ENCODE measurements around the gene TCF4. TPM values are rescaled to one million over a fixed set of nuclear protein-coding genes. Genes with fewer than 3 reads are reported as not detected.

Gene TCF4
- total RNA-seq, 4 donors from 2014 or later = 80.9 to 172 (median 94.0) TPM

GRCh38 chr18:55314031-55314430, 274.0 kb downstream of the TCF4 start:
- no peaks in the 10 kb centered on the region for H3K36me3 ChIP-seq
- no peaks in the 10 kb centered on the region for H3K9me3 ChIP-seq
- TF ChIP-seq POLR2AphosphoS5 (IDR thresholded peaks at IDR 0.05) = no peak
- 73% methylated on average over 1 of the region's 1 CpG for WGBS
- H3K4me1 ChIP-seq = peaks cover 22% of the 10 kb centered on the region
- H3K27ac ChIP-seq = no peak overlapping the region
- no peak for DNase-seq (ENCODE audit: low spot score in 2 of 2)
- no peaks in the 10 kb centered on the region for H3K27me3 ChIP-seq
- no peak overlapping the region for H3K4me3 ChIP-seq

- H3K4me1 ChIP-seq = peaks cover 16% of the 10 kb centered on the region
- H3K9me3 ChIP-seq = no peaks in the 10 kb centered on the region
- 61% methylated on average over 2 of the region's 2 CpGs for WGBS
Measured at GRCh38 chr18:55310863-55311262, 277.1 kb downstream of the TCF4 start.

GRCh38 chr18:55310044-55310676, 277.8 kb downstream of the TCF4 start:
- Histone ChIP-seq H3K36me3 (no peaks in the 10 kb centered on the region), H3K27ac (no peak overlapping the region), H3K9me3 (no peaks in the 10 kb centered on the region), H3K4me1 (peaks cover 15% of the 10 kb centered on the region), H3K27me3 (no peaks in the 10 kb centered on the region), H3K4me3 (no peak overlapping the region)
- WGBS = 93% methylated on average over 4 of the region's 4 CpGs
- TF ChIP-seq POLR2A (IDR thresholded peaks at IDR 0.05) = no peak
- TF ChIP-seq CTCF (IDR thresholded peaks at IDR 0.05) = no peak
- no peak for TF ChIP-seq POLR2AphosphoS5 (IDR thresholded peaks at IDR 0.05)
- TF ChIP-seq EP300 (IDR thresholded peaks at IDR 0.05) = no peak
- DNase-seq (ENCODE audit: low spot score in 2 of 2) = no peak

More at GRCh38 chr18:55310863-55311262, 277.1 kb downstream of the TCF4 start:
- DNase-seq (ENCODE audit: low spot score in 2 of 2) = no peak
- no peaks in the 10 kb centered on the region for H3K36me3 ChIP-seq
- TF ChIP-seq EP300 (IDR thresholded peaks at IDR 0.05) (no peak), CTCF (IDR thresholded peaks at IDR 0.05) (no peak), POLR2AphosphoS5 (IDR thresholded peaks at IDR 0.05) (no peak), POLR2A (IDR thresholded peaks at IDR 0.05) (no peak)
- H3K27me3 ChIP-seq = no peaks in the 10 kb centered on the region
- H3K4me3 ChIP-seq = no peak overlapping the region
- H3K27ac ChIP-seq = no peak overlapping the region

- DNase-seq (ENCODE audit: low spot score in 2 of 2) = no peak
- TF ChIP-seq CTCF (IDR thresholded peaks at IDR 0.05) (no peak), EP300 (IDR thresholded peaks at IDR 0.05) (no peak), POLR2A (IDR thresholded peaks at IDR 0.05) (no peak), POLR2AphosphoS5 (IDR thresholded peaks at IDR 0.05) (no peak)
- no peaks in the 10 kb centered on the region for H3K27me3 ChIP-seq
- H3K9me3 ChIP-seq = no peaks in the 10 kb centered on the region
- H3K4me3 ChIP-seq = no peak overlapping the region
- no peaks in the 10 kb centered on the region for H3K36me3 ChIP-seq
- peaks cover 13% of the 10 kb centered on the region for H3K4me1 ChIP-seq
- H3K27ac ChIP-seq = no peak overlapping the region
- 93% methylated on average over 4 of the region's 4 CpGs for WGBS
Measured at GRCh38 chr18:55309249-55309648, 278.7 kb downstream of the TCF4 start.

- TF ChIP-seq POLR2AphosphoS5 (IDR thresholded peaks at IDR 0.05) = no peak
- no peak for TF ChIP-seq EP300 (IDR thresholded peaks at IDR 0.05)
- TF ChIP-seq CTCF (IDR thresholded peaks at IDR 0.05) = no peak
- TF ChIP-seq POLR2A (IDR thresholded peaks at IDR 0.05) = no peak
- H3K4me1 ChIP-seq = peaks cover 17% of the 10 kb centered on the region
Measured at GRCh38 chr18:55307505-55307904, 280.5 kb downstream of the TCF4 start.

More at GRCh38 chr18:55307505-55307904, 280.5 kb downstream of the TCF4 start:
- Histone ChIP-seq H3K36me3 (no peaks in the 10 kb centered on the region), H3K27ac (no peak overlapping the region), H3K9me3 (no peaks in the 10 kb centered on the region), H3K4me3 (no peak overlapping the region), H3K27me3 (no peaks in the 10 kb centered on the region)
- 65% methylated on average over 3 of the region's 3 CpGs for WGBS
- no peak for DNase-seq (ENCODE audit: low spot score in 2 of 2)

Data from suprapubic skin (tissue), 4 donors.